ENCODE data around the gene SLC4A4. TPM values are rescaled to one million over a fixed set of nuclear protein-coding genes. Genes with fewer than 3 reads are reported as not detected.

SLC4A4 gene
- total and polyA plus RNA-seq, 2 of the 13 experiments (the other 11 are each of a cell fraction or from before 2014, with no cell fraction given): 0.01 TPM; not detected in 1

GRCh38 chr4:71558248-71558647, 219.4 kb downstream of the SLC4A4 start:
- no peak for FAIRE-seq
- Histone ChIP-seq H3K9ac (ENCODE audit: insufficient read depth, low read depth, low read length) (no peak overlapping the region), H2AFZ (ENCODE audit: low read length) (no peak overlapping the region), H3K4me3 (replicated peaks in 1 of 3; ENCODE audit: insufficient read depth in 1 of 3, low read depth in 2 of 3, low read length in 3 of 3) (no peak overlapping the region), H3K36me3 (replicated peaks in 1 of 2; ENCODE audit: control insufficient read depth in 1 of 2, insufficient read depth in 2 of 2, low read length in 2 of 2) (no peaks in the 10 kb centered on the region), H3K79me2 (ENCODE audit: insufficient read depth, low read length) (no peaks in the 10 kb centered on the region), H3K9me3 (ENCODE audit: low read length) (no peaks in the 10 kb centered on the region), H3K27me3 (ENCODE audit: control insufficient read depth in 1 of 2, insufficient read depth in 2 of 2, low read length in 2 of 2) (no peaks in the 10 kb centered on the region; a peak in 1 of 5 replicates), H3K4me1 (ENCODE audit: insufficient read depth, low read length) (no peaks in the 10 kb centered on the region), H4K20me1 (ENCODE audit: insufficient read depth, low read length) (no peaks in the 10 kb centered on the region), H3K27ac (ENCODE audit: extremely low read length, insufficient read depth, low read length) (no peak overlapping the region), H3K4me2 (ENCODE audit: low read depth, low read length) (no peak overlapping the region)
- WGBS (ENCODE audit: low lambda C conversion rate): 0% methylated on average over 1 of the region's 1 CpG
- no peak for ATAC-seq
- BruUV-seq (replicated peaks): no TSS peak
- POLR2A ChIA-PET: no interaction called here
- intact Hi-C loops (cut with micrococcal nuclease; ENCODE audit: unreplicated experiment): loop anchor here (10.0 kb wide), 1 partner anchor 953 kb away; no protein-coding TSS in a partner anchor
- no peak for TF ChIP-seq RXRA (CRISPR knock-in tag; IDR thresholded peaks at IDR 0.05)
- TF ChIP-seq ZNF646 (CRISPR knock-in tag; IDR thresholded peaks at IDR 0.05): no peak
- no peak for TF ChIP-seq THAP8 (CRISPR knock-in tag; IDR thresholded peaks at IDR 0.05; ENCODE audit: borderline replicate concordance)
- no peak for TF ChIP-seq ZSCAN25 (CRISPR knock-in tag; IDR thresholded peaks at IDR 0.05)
- no peak for TF ChIP-seq IRF2 (CRISPR knock-in tag; IDR thresholded peaks at IDR 0.05)
- TF ChIP-seq LCORL (IDR thresholded peaks at IDR 0.05): no peak
- no peak for TF ChIP-seq LCORL (CRISPR knock-in tag; IDR thresholded peaks at IDR 0.05)
- no peak for TF ChIP-seq MAFK (conservative IDR thresholded peaks at IDR 0.05 in 1 of 2, IDR thresholded peaks at IDR 0.05 in 1 of 2; ENCODE audit: low read length in 2 of 2)
- no peak for DNase-seq (ENCODE audit: low spot score)
- CTCF ChIA-PET (ENCODE audit: low intra/inter-chr PET ratio, low total read pairs): no interaction called here
- in situ Hi-C loops (cut with HindIII; ENCODE audit: extremely low pct_ligation_motif_present, low pct_unique_long_range_greater_than_20kb): loop anchor here (10.0 kb wide), 1 partner anchor 373 kb away; no protein-coding TSS in a partner anchor

Data from HepG2 (cell line).